ENCODE measurements around the gene C9orf153.

The C9orf153 gene

GRCh38 chr9:86187121-86187520 is 72.3 kb downstream of the C9orf153 start:
- no peak for DNase-seq (ENCODE audit: low read depth)

DNA sequence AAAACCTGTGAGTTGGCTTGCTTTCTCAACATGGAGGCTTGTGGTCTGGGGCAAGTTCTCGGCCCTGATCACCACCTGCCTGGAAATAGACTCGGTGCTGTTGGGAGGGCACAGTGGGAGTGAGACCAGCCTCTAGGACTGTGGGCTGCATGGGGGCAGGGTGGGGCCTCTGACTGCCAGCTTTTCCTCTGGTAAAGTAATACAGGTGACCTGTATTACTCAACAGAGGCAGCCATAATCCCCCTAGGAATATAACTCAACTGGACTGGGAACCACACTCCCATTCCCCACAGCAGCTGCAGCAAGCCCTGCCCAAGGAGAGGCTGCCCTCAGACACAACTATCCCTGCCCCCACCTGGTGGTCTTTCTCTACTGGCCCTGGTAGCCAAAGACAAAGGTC is 72.8 kb downstream of the C9orf153 start:
- no peak for DNase-seq (ENCODE audit: low read depth)

- DNase-seq (ENCODE audit: low read depth): peak; percentile 24
Observed at GRCh38 chr9:86185872-86186271, 73.6 kb downstream of the C9orf153 start.

DNA sequence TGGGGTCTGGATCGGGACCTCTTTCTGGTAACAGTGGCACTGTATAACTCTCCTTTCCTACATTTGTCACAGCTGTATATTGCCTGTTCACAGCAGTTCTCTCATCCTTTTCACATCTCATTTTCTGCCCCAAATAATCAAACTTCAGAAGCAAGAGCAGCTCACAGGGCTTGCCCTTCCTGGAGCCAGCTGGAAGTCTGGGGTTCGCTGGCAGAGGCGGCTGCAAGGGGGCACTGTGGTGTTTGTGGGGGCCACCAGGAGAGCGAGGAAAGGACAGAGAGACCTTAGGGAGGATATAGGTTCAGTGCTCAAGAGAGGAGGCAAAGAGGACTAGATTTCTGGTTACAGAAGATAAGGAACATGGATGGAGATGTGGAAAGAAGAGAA is 75.3 kb downstream of the C9orf153 start:
- no peak for DNase-seq (ENCODE audit: low read depth)

DNA sequence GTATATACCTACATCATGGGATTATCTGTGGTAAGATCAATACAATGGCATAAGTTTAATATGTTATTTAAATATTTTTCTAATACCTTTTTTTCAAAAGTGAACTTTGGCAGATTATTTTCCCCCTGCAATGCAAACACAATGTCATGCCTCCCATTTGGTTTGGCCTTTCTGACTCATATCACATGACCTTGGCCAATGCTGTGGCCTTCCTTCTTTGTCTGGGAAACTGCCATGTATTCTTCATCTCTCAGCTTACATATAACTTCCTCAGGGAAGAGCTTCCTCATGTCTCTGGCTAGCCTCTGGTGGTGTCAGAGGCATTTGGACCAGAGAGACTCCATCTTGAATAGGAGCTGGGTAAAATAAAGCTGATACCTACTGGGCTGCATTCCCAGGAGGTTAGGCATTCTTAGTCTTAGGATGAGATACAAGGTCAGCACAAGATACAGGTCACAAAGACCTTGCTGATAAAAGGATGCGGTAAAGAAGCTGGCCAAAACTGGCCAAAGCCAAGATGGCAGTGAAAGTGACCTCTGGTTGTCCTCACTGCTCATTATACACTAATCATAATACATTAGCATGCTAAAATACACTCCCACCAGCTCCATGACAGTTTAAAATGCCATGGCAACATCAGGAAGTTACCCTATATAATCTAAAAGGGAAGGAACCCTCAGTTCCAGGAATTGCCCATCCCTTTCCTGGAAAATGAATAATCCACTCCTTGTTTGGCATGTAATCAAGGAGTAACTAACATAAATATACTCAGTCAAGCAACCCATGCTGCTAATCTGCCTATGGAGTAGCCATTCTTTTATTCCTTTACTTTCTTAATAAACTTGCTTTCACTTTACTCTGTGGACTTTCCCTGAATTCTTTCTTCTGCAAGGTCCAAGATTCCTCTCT is 76.0 kb downstream of the C9orf153 start:
- no peak for DNase-seq (ENCODE audit: low read depth)

- no peak for DNase-seq (ENCODE audit: low read depth)
Observed at GRCh38 chr9:86181379-86182315, 77.8 kb downstream of the C9orf153 start.

DNA sequence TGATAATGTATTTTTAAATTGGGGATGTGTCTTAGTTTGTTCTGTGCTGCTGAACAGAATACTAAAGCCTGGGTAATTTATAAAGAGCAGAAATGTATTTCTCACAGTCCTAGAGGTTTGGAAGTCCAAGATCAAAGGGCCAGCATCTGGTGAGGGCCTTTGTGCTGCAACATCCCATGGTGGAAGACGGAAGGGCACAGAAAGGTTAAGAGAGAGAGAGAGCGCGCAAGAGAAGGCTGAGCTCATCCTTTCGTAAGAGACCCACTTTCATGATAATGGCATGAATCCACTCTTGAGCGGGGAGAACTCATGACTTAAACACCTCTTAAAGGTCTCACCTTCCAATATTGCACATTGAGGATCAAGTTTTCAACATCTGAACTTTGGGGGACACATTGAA is 81.0 kb downstream of the C9orf153 start:
- no peak for DNase-seq (ENCODE audit: low read depth)

GRCh38 chr9:86177995-86178394 is 81.5 kb downstream of the C9orf153 start:
- no peak for DNase-seq (ENCODE audit: low read depth)

- no peak for DNase-seq (ENCODE audit: low read depth)
Observed at GRCh38 chr9:86176468-86176867, 83.0 kb downstream of the C9orf153 start.

DNA sequence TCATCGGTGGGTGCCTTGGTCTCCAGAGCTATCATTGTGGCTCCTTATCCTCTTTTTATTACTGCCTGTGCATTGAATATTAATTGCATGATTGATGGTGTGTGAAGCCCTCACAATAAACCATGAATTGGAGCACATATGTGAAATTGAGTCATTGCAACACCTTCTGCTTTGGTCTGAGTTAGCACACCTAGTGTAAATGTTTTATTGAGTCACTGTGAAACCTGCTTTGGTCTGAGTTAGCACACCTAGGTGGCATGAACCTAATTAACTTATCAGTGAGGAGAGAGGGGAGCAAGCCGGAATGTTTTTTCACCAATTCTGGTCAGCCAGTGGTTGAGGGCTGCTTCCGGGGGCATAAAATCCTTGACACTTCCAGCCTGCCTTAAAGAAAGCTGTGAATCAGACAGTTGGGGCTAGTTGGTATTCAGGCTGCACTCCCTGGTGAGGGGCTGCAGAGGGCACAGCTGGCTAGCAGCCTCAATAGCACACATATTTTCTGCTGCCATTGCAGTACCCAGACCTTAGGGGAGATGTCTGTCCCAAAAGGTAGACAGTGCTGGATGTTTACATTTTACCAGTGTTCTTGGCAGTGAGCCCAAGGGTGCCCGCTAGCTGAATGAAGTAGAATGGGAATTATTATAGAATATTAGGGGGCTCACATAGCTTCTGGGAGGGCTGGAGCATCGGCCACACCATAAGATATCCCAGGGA is 83.6 kb downstream of the C9orf153 start:
- no peak for DNase-seq (ENCODE audit: low read depth)

GRCh38 chr9:86175223-86175622 is 84.2 kb downstream of the C9orf153 start:
- DNase-seq (ENCODE audit: low read depth): no peak

All from iris pigment epithelial cell (primary cell).